ENCODE measurements around the gene AURKAIP1. TPM values are rescaled to one million over a fixed set of nuclear protein-coding genes. Genes with fewer than 3 reads are reported as not detected.

Gene AURKAIP1
- total and polyA plus RNA-seq, 2 donors from 2014 or later = 111 to 359 TPM

- Histone ChIP-seq H3K27ac (ENCODE audit: low read depth in 2 of 2, low read length in 2 of 2) (no peak overlapping the region), H3K9me3 (ENCODE audit: control insufficient read depth in 2 of 3, insufficient read depth in 1 of 3, low read length in 3 of 3) (no peaks in the 10 kb centered on the region), H3K36me3 (ENCODE audit: control insufficient read depth in 2 of 3, insufficient read depth in 3 of 3, low read length in 3 of 3) (peaks cover 0 to 3% (median 0%) of the 10 kb centered on the region in 3 donors), H3K4me1 (ENCODE audit: control insufficient read depth in 2 of 3, insufficient read depth in 2 of 3, low read depth in 1 of 3, low read length in 3 of 3) (no peaks in the 10 kb centered on the region), H3K27me3 (ENCODE audit: control insufficient read depth, insufficient read depth, low read length) (no peaks in the 10 kb centered on the region), H3K9ac (ENCODE audit: low read length in 3 of 3) (no peak overlapping the region), H3K4me3 (ENCODE audit: low read length in 3 of 3) (no peak overlapping the region)
- TF ChIP-seq, protein P1, sequence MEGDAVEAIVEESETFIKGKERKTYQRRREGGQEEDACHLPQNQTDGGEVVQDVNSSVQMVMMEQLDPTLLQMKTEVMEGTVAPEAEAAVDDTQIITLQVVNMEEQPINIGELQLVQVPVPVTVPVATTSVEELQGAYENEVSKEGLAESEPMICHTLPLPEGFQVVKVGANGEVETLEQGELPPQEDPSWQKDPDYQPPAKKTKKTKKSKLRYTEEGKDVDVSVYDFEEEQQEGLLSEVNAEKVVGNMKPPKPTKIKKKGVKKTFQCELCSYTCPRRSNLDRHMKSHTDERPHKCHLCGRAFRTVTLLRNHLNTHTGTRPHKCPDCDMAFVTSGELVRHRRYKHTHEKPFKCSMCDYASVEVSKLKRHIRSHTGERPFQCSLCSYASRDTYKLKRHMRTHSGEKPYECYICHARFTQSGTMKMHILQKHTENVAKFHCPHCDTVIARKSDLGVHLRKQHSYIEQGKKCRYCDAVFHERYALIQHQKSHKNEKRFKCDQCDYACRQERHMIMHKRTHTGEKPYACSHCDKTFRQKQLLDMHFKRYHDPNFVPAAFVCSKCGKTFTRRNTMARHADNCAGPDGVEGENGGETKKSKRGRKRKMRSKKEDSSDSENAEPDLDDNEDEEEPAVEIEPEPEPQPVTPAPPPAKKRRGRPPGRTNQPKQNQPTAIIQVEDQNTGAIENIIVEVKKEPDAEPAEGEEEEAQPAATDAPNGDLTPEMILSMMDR (IDR thresholded peaks at IDR 0.05; ENCODE audit: borderline replicate concordance, extremely low read depth, insufficient read depth) = no peak
- DNase-seq = no peak
- intact Hi-C loops (cut with DNase I) = no loop called here
- no peak for FAIRE-seq
Observed at GRCh38 chr1:1335283-1335682, 39.7 kb downstream of the AURKAIP1 start.

- Histone ChIP-seq H3K27me3 (ENCODE audit: control insufficient read depth, insufficient read depth, low read length) (no peaks in the 10 kb centered on the region), H3K36me3 (ENCODE audit: control insufficient read depth in 2 of 3, insufficient read depth in 3 of 3, low read length in 3 of 3) (peaks cover 0 to 3% (median 0%) of the 10 kb centered on the region in 3 donors), H3K4me1 (ENCODE audit: control insufficient read depth in 2 of 3, insufficient read depth in 2 of 3, low read depth in 1 of 3, low read length in 3 of 3) (no peaks in the 10 kb centered on the region), H3K27ac (ENCODE audit: low read depth in 2 of 2, low read length in 2 of 2) (no peak overlapping the region), H3K4me3 (ENCODE audit: low read length in 3 of 3) (no peak overlapping the region), H3K9ac (ENCODE audit: low read length in 3 of 3) (no peak overlapping the region), H3K9me3 (ENCODE audit: control insufficient read depth in 2 of 3, insufficient read depth in 1 of 3, low read length in 3 of 3) (peaks cover 0 to under 1% (median 0%) of the 10 kb centered on the region in 3 donors)
- peak in 4 of 5 donors; percentile 76 to 85 (median 82) for DNase-seq
- no peak for FAIRE-seq
- intact Hi-C loops (cut with DNase I) = no loop called here
- TF ChIP-seq, protein P1 (IDR thresholded peaks at IDR 0.05; ENCODE audit: borderline replicate concordance, extremely low read depth, insufficient read depth) = no peak
Observed at GRCh38 chr1:1334835-1335234, 40.2 kb downstream of the AURKAIP1 start.

DNA sequence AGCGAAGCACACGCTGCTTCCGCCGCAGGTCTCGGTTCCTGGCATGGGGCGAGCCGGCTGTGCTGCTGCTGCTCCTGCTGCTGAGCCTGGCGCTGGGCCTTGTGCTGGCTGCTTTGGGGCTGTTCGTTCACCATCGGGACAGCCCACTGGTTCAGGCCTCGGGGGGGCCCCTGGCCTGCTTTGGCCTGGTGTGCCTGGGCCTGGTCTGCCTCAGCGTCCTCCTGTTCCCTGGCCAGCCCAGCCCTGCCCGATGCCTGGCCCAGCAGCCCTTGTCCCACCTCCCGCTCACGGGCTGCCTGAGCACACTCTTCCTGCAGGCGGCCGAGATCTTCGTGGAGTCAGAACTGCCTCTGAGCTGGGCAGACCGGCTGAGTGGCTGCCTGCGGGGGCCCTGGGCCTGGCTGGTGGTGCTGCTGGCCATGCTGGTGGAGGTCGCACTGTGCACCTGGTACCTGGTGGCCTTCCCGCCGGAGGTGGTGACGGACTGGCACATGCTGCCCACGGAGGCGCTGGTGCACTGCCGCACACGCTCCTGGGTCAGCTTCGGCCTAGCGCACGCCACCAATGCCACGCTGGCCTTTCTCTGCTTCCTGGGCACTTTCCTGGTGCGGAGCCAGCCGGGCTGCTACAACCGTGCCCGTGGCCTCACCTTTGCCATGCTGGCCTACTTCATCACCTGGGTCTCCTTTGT, 41.3 kb downstream of the AURKAIP1 start:
- peaks cover 0 to 3% (median 0%) of the 10 kb centered on the region in 3 donors for H3K4me1 ChIP-seq (ENCODE audit: control insufficient read depth in 2 of 3, insufficient read depth in 2 of 3, low read depth in 1 of 3, low read length in 3 of 3)
- H3K27ac ChIP-seq (ENCODE audit: low read depth in 2 of 2, low read length in 2 of 2) = no peak overlapping the region
- DNase-seq (no peak), FAIRE-seq (no peak)
- H3K36me3 ChIP-seq (ENCODE audit: control insufficient read depth in 2 of 3, insufficient read depth in 3 of 3, low read length in 3 of 3) = peaks cover 0 to 3% (median 0%) of the 10 kb centered on the region in 3 donors
- TF ChIP-seq, protein P1 (IDR thresholded peaks at IDR 0.05; ENCODE audit: borderline replicate concordance, extremely low read depth, insufficient read depth) = no peak
- intact Hi-C loops (cut with DNase I) = no loop called here
- no peak overlapping the region for H3K9ac ChIP-seq (ENCODE audit: low read length in 3 of 3)
- no peak overlapping the region for H3K4me3 ChIP-seq (ENCODE audit: low read length in 3 of 3)
- H3K9me3 ChIP-seq (ENCODE audit: control insufficient read depth in 2 of 3, insufficient read depth in 1 of 3, low read length in 3 of 3) = peaks cover 0 to 1% (median 0%) of the 10 kb centered on the region in 3 donors
- no peaks in the 10 kb centered on the region for H3K27me3 ChIP-seq (ENCODE audit: control insufficient read depth, insufficient read depth, low read length)

Data from kidney (tissue), 14 donors.